OCI-LY7 (cell line): ENCODE results near the gene PCP2. TPM values are rescaled to one million over a fixed set of nuclear protein-coding genes. Genes with fewer than 3 reads are reported as not detected.

Experiments used
- BruUV-seq: library from RNA; stranded (reverse); fragments of 400-500 nt; replicated peaks from 2 replicates; lab custom pipeline; 2021; lab: Mats Ljungman, UMichigan
- CTCF ChIA-PET: fragments of 300-600 bp; sonication (Branson Sonifier 250); formaldehyde crosslinking; loops from one replicate; lab custom pipeline; 2022; ENCODE audit warnings: antibody characterized with exemption; ENCODE audit not compliant: unreplicated experiment; lab: Charles Lee
- POLR2A ChIA-PET: fragments of 300-600 bp; sonication (Branson Sonifier 250); formaldehyde crosslinking; loops from one replicate; lab custom pipeline; 2022; ENCODE audit warnings: antibody characterized with exemption; lab: Charles Lee
- DNase-seq: peaks from one replicate; pipeline ENCODE4 v3.0.0-alpha.2; 2015; ENCODE audit warnings: low spot score
- H2AFZ ChIP-seq: fragments of 200-600 bp; sonication (generic), shearing (Covaris generic); 2 replicates; pipeline ENCODE4 v1.6.1; 2014; ENCODE audit warnings: mild to moderate bottlenecking, antibody characterized with exemption, low read length, moderate library complexity
- H3K27ac ChIP-seq: fragments of 200-600 bp; sonication (generic); 2 replicates; pipeline ENCODE4 v1.5.1; 2014; ENCODE audit warnings: mixed run types, low read depth, mild to moderate bottlenecking, moderate library complexity, low read length, inconsistent platforms; ENCODE audit not compliant: poor library complexity, severe bottlenecking
- H3K36me3 ChIP-seq: fragments of 200-600 bp; sonication (generic); 2 replicates; pipeline ENCODE4 v1.6.1; 2014; ENCODE audit warnings: mild to moderate bottlenecking, antibody characterized with exemption, low read length, moderate library complexity, mixed read lengths; ENCODE audit not compliant: insufficient read depth
- H3K4me1 ChIP-seq: fragments of 200-600 bp; sonication (generic); 2 replicates; pipeline ENCODE4 v1.5.1; 2014; ENCODE audit warnings: mild to moderate bottlenecking, low read length; ENCODE audit not compliant: insufficient read depth, poor library complexity, severe bottlenecking
- H3K4me2 ChIP-seq: fragments of 200-600 bp; sonication (generic); 2 replicates; pipeline ENCODE4 v1.6.1; 2014; ENCODE audit warnings: mild to moderate bottlenecking, low read length
- H3K4me3 ChIP-seq: fragments of 200-600 bp; sonication (generic); 2 replicates; pipeline ENCODE4 v1.5.1; 2014; ENCODE audit warnings: mild to moderate bottlenecking, low read depth, low read length; ENCODE audit not compliant: poor library complexity, severe bottlenecking
- H3K79me2 ChIP-seq: fragments of 200-600 bp; sonication (generic); 2 replicates; pipeline ENCODE4 v1.6.1; 2016; ENCODE audit warnings: low read depth, mild to moderate bottlenecking, low read length, moderate library complexity, mixed read lengths; ENCODE audit not compliant: insufficient read depth
- H3K9me2 ChIP-seq: fragments of 200-600 bp; sonication (generic); 2 replicates; pipeline ENCODE4 v1.6.1; 2016; ENCODE audit warnings: mild to moderate bottlenecking, low read length, mixed read lengths; ENCODE audit not compliant: insufficient read depth
- H3K9me3 ChIP-seq: fragments of 200-600 bp; sonication (generic); 2 replicates; pipeline ENCODE4 v1.6.1; 2014; ENCODE audit warnings: mild to moderate bottlenecking, mixed run types, low read length, mixed read lengths
- H4K20me1 ChIP-seq: fragments of 200-600 bp; sonication (generic); 2 replicates; pipeline ENCODE4 v1.6.1; 2014; ENCODE audit warnings: mild to moderate bottlenecking, antibody characterized with exemption, low read length, moderate library complexity, mixed read lengths; ENCODE audit not compliant: insufficient read depth
- EZH2phosphoT487 ChIP-seq: fragments of 200-600 bp; sonication (generic); IDR thresholded peaks from 2 replicates; pipeline ENCODE4 v1.6.1; 2018; ENCODE audit warnings: low read depth, borderline replicate concordance, mild to moderate bottlenecking, mixed run types, antibody characterized with exemption, low read length, moderate library complexity, mixed read lengths
- intact Hi-C: fragments of 100-400 bp; cut with micrococcal nuclease; formaldehyde crosslinking; loops from one replicate; pipeline ENCODE4 v1.10.0; 2022; ENCODE audit not compliant: unreplicated experiment
- total RNA-seq, 2 experiments: library from RNA; depleted of rRNA in 1 of 2; stranded (reverse); fragments of >200 nt in 1 of 2; shearing (Covaris generic) in 1 of 2; gene quantifications; 2 replicates each; pipeline ENCODE4 v1.2.3, GENCODE V29; 2014 to 2022
- TF ChIP-seq, protein P1 (sequence below): fragments of 200-600 bp; sonication (generic); conservative IDR thresholded peaks from 2 replicates; pipeline ENCODE4 v1.5.1; 2014; ENCODE audit warnings: mild to moderate bottlenecking, antibody characterized with exemption, low read length, moderate library complexity, mixed read lengths

PCP2 gene
- total RNA-seq, 2 experiments from 2014 or later, result 0.82 to 2.0 TPM

DNA sequence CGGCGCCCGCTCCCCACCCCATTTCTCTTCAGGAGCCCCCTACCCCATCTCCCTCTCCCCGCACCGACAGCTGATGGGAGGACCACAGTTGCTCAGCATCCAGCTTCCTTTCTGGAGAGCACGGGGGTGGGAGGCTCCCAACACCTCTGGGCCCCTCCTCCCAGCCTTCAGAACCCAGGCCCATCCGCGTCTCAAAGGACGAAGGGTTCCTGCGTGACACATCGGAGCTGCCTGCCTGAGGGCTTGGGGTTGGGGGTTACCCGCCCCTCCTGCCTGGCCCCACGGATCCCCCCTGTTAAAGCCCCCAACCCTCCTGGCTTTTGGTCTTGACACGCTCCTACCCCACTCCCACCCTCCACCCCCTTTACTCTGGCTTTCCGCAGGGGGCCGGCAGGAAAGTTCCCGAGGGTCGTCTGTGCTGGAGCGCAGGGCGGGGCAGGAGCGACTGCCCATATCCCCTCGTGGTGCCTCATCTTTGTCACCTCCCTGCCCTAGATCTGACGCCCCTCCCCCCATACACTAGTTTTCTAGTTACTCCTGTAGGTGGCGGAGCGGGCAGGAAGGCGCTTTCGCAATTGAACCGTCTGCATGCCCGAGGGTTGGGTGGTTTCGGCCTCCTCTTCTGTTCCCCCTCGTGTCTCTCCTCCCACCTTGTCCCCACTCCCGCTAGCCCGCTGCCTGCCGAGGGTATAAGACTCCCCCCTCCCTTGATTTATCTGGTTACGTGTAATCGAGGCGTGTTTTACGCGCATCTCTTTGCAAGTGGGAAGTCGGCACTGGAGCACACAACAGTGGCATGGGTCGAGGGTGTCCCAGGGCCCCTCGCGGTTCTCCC lies 48.0 kb upstream of the PCP2 start:
- POLR2A ChIA-PET, result interaction anchor here (0.6 to 1.2 kb wide), 3 partner anchors 14 to 44 kb away, joined by 3 to 5 read pairs (median 4); no protein-coding TSS in a partner anchor
- H3K4me3 ChIP-seq, result peak overlapping the region; percentile 96
- CTCF ChIA-PET, result interaction anchor here (0.6 to 1.3 kb wide), 7 partner anchors 16 to 150 kb away, joined by 3 to 8 read pairs (median 4); partner anchors contain the start of genes PET100 and XAB2
- TF ChIP-seq, protein P1, sequence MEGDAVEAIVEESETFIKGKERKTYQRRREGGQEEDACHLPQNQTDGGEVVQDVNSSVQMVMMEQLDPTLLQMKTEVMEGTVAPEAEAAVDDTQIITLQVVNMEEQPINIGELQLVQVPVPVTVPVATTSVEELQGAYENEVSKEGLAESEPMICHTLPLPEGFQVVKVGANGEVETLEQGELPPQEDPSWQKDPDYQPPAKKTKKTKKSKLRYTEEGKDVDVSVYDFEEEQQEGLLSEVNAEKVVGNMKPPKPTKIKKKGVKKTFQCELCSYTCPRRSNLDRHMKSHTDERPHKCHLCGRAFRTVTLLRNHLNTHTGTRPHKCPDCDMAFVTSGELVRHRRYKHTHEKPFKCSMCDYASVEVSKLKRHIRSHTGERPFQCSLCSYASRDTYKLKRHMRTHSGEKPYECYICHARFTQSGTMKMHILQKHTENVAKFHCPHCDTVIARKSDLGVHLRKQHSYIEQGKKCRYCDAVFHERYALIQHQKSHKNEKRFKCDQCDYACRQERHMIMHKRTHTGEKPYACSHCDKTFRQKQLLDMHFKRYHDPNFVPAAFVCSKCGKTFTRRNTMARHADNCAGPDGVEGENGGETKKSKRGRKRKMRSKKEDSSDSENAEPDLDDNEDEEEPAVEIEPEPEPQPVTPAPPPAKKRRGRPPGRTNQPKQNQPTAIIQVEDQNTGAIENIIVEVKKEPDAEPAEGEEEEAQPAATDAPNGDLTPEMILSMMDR, result peak; percentile 73
- TF ChIP-seq EZH2phosphoT487, result no peak
- no peaks in the 10 kb centered on the region for H3K9me2 ChIP-seq
- peaks cover 14% of the 10 kb centered on the region; the same call in 1 of the 2 replicates for H3K79me2 ChIP-seq
- H3K27ac ChIP-seq, result peak overlapping the region; percentile 48
- peak overlapping the region; percentile 92 for H3K4me2 ChIP-seq
- peaks cover 34% of the 10 kb centered on the region for H3K36me3 ChIP-seq
- no TSS peak for BruUV-seq
- no peaks in the 10 kb centered on the region for H4K20me1 ChIP-seq
- peak overlapping the region; percentile 53; the same call in 1 of the 2 replicates for H2AFZ ChIP-seq
- H3K9me3 ChIP-seq, result no peaks in the 10 kb centered on the region
- peak; percentile 87 for DNase-seq
- H3K4me1 ChIP-seq, result peaks cover 37% of the 10 kb centered on the region
- intact Hi-C loops, result loop anchor here (2.0 kb wide), 2 partner anchors 21 to 579 kb away; partner anchors contain the start of gene FCER2

DNA sequence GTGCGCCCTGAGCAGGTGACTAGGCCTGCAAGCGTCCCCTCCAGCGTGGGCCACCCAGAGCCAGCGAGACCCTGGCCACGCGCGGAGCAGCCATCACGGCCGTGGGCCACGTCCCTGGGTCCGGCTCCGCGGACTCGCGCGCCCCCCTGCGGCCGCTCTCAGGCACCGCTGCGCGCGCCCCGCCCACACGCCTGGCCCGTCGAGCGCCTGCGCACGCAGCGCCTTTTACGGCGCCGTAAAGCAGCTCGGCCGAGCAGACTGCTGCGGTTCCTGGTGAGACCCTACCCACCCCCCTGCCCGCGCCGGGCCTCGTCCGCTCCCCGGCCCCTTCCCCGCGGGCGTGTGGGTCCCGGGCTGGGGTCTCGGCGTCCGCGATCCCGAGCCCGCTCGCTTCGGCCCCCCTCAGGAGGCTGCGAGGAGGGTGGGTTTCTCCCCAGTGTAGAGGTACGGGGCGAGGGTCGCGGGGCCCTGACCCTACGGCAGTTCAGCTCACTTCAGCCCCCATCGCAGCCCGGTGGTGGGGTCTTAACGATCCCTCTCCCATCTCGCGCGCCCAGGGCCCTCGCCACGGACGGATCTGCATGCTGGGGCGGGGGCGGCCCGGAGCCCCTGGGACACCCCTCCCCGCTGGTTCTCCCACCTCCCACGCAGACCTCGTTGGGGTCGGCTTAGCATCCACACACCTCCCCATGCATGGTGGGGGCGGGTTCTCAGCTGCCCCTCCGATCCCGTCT lies 47.3 kb upstream of the PCP2 start, which contains the start of gene TRAPPC5:
TRAPPC5 (plus strand) TSS at position 228 of the 734 bp plus-strand sequence. CDS start 1,421 bp downstream, outside the sequence.
- Histone ChIP-seq H3K9me2 (no peaks in the 10 kb centered on the region), H3K4me3 (peak within 1 kb of the TSS; percentile 96), H3K27ac (peak within 1 kb of the TSS; percentile 48), H3K9me3 (no peaks in the 10 kb centered on the region), H3K79me2 (peaks cover 14% of the 10 kb centered on the region; the same call in 1 of the 2 replicates), H4K20me1 (no peaks in the 10 kb centered on the region), H3K4me1 (peaks cover 45% of the 10 kb centered on the region), H2AFZ (peak within 1 kb of the TSS; percentile 53), H3K4me2 (peak within 1 kb of the TSS; percentile 92), H3K36me3 (peaks cover 34% of the 10 kb centered on the region)
- POLR2A ChIA-PET, result interaction anchor here (0.6 to 1.2 kb wide), 3 partner anchors 15 to 43 kb away, joined by 3 to 5 read pairs (median 4); no protein-coding TSS in a partner anchor
- CTCF ChIA-PET, result interaction anchor here (0.6 to 1.3 kb wide), 7 partner anchors 17 to 151 kb away, joined by 3 to 8 read pairs (median 4); partner anchors contain the start of genes PET100 and XAB2
- peak; percentile 93 for DNase-seq
- no TSS peak for BruUV-seq
- intact Hi-C loops, result loop anchor here (1.0 to 2.0 kb wide), 4 partner anchors 22 to 578 kb away; partner anchors contain the start of gene FCER2
- TF ChIP-seq EZH2phosphoT487, result no peak
- TF ChIP-seq, protein P1, result peak; percentile 87
